Measurements from ENCODE around the gene TEX2.
"Not testable (repeated sequence)": the region's sequence is repeated elsewhere in the genome, so short reads cannot be mapped to it uniquely, and the experiment has no call there.

Gene TEX2

GRCh38 chr17:64200080-64201032 lies 62.7 kb downstream of the TEX2 start:
- H3K36me3 ChIP-seq (ENCODE audit: insufficient read depth, low read length), result no peaks in the 10 kb centered on the region
- peaks cover 33% of the 10 kb centered on the region for H3K4me1 ChIP-seq (ENCODE audit: insufficient read depth, low read length)
- no peak overlapping the region for H3K9ac ChIP-seq (ENCODE audit: low read depth, low read length)
- H3K9me3 ChIP-seq (ENCODE audit: control insufficient read depth, insufficient read depth, low read length), result no peaks in the 10 kb centered on the region

GRCh38 chr17:64198331-64199090 lies 64.5 kb downstream of the TEX2 start:
- Histone ChIP-seq H3K36me3 (ENCODE audit: insufficient read depth, low read length) (no peaks in the 10 kb centered on the region), H3K9me3 (ENCODE audit: control insufficient read depth, insufficient read depth, low read length) (no peaks in the 10 kb centered on the region), H3K9ac (ENCODE audit: low read depth, low read length) (no peak overlapping the region), H3K4me1 (ENCODE audit: insufficient read depth, low read length) (peaks cover 33% of the 10 kb centered on the region)

- peaks cover 21% of the 10 kb centered on the region; the same call in 1 of the 2 replicates for H3K4me1 ChIP-seq (ENCODE audit: insufficient read depth, low read length)
- no peak overlapping the region for H3K9ac ChIP-seq (ENCODE audit: low read depth, low read length)
- H3K36me3 ChIP-seq (ENCODE audit: insufficient read depth, low read length), result no peaks in the 10 kb centered on the region
- no peaks in the 10 kb centered on the region for H3K9me3 ChIP-seq (ENCODE audit: control insufficient read depth, insufficient read depth, low read length)
These were observed 66.5 kb downstream of the TEX2 start for GRCh38 chr17:64196601-64197000.

- Histone ChIP-seq H3K4me1 (ENCODE audit: insufficient read depth, low read length) (peaks cover 9% of the 10 kb centered on the region; the same call in 1 of the 2 replicates), H3K36me3 (ENCODE audit: insufficient read depth, low read length) (no peaks in the 10 kb centered on the region), H3K9me3 (ENCODE audit: control insufficient read depth, insufficient read depth, low read length) (no peaks in the 10 kb centered on the region), H3K9ac (ENCODE audit: low read depth, low read length) (no peak overlapping the region)
These were observed 69.5 kb downstream of the TEX2 start for GRCh38 chr17:64193561-64193960.

- Histone ChIP-seq H3K9ac (ENCODE audit: low read depth, low read length) (no peak overlapping the region), H3K36me3 (ENCODE audit: insufficient read depth, low read length) (no peaks in the 10 kb centered on the region), H3K4me1 (ENCODE audit: insufficient read depth, low read length) (peaks cover 9% of the 10 kb centered on the region; the same call in 1 of the 2 replicates), H3K9me3 (ENCODE audit: control insufficient read depth, insufficient read depth, low read length) (no peaks in the 10 kb centered on the region)
These were observed 70.5 kb downstream of the TEX2 start for GRCh38 chr17:64192589-64192988.

GRCh38 chr17:64190472-64190871 lies 72.6 kb downstream of the TEX2 start:
- Histone ChIP-seq H3K9me3 (ENCODE audit: control insufficient read depth, insufficient read depth, low read length) (no peaks in the 10 kb centered on the region), H3K36me3 (ENCODE audit: insufficient read depth, low read length) (no peaks in the 10 kb centered on the region; the same call in 1 of the 2 replicates), H3K4me1 (ENCODE audit: insufficient read depth, low read length) (no peaks in the 10 kb centered on the region), H3K9ac (ENCODE audit: low read depth, low read length) (no peak overlapping the region)

GRCh38 chr17:64188088-64188487 lies 75.0 kb downstream of the TEX2 start:
- Histone ChIP-seq H3K4me1 (ENCODE audit: insufficient read depth, low read length) (no peaks in the 10 kb centered on the region), H3K9me3 (ENCODE audit: control insufficient read depth, insufficient read depth, low read length) (no peaks in the 10 kb centered on the region), H3K36me3 (ENCODE audit: insufficient read depth, low read length) (no peaks in the 10 kb centered on the region; the same call in 1 of the 2 replicates)

GRCh38 chr17:64187093-64187895 lies 75.8 kb downstream of the TEX2 start:
- H3K36me3 ChIP-seq (ENCODE audit: insufficient read depth, low read length), result no peaks in the 10 kb centered on the region; the same call in 1 of the 2 replicates
- no peaks in the 10 kb centered on the region for H3K9me3 ChIP-seq (ENCODE audit: control insufficient read depth, insufficient read depth, low read length)
- no peak overlapping the region for H3K9ac ChIP-seq (ENCODE audit: low read depth, low read length)
- no peaks in the 10 kb centered on the region for H3K4me1 ChIP-seq (ENCODE audit: insufficient read depth, low read length)

More at GRCh38 chr17:64188088-64188487, 75.0 kb downstream of the TEX2 start:
- no peak overlapping the region for H3K9ac ChIP-seq (ENCODE audit: low read depth, low read length)

GRCh38 chr17:64186171-64187092 lies 76.6 kb downstream of the TEX2 start:
- Histone ChIP-seq H3K36me3 (ENCODE audit: insufficient read depth, low read length) (no peaks in the 10 kb centered on the region; the same call in 1 of the 2 replicates), H3K9me3 (ENCODE audit: control insufficient read depth, insufficient read depth, low read length) (no peaks in the 10 kb centered on the region), H3K4me1 (ENCODE audit: insufficient read depth, low read length) (no peaks in the 10 kb centered on the region), H3K9ac (ENCODE audit: low read depth, low read length) (no peak overlapping the region)

- H3K9me3 ChIP-seq (ENCODE audit: control insufficient read depth, insufficient read depth, low read length); H3K9ac ChIP-seq (ENCODE audit: low read depth, low read length); H3K36me3 ChIP-seq (ENCODE audit: insufficient read depth, low read length); H3K4me1 ChIP-seq (ENCODE audit: insufficient read depth, low read length): not testable (repeated sequence)
These were observed 77.5 kb downstream of the TEX2 start for GRCh38 chr17:64185557-64185956.

GRCh38 chr17:64185101-64185500 lies 78.0 kb downstream of the TEX2 start:
- no peak overlapping the region for H3K9ac ChIP-seq (ENCODE audit: low read depth, low read length)
- H3K9me3 ChIP-seq (ENCODE audit: control insufficient read depth, insufficient read depth, low read length), result no peaks in the 10 kb centered on the region
- no peaks in the 10 kb centered on the region for H3K4me1 ChIP-seq (ENCODE audit: insufficient read depth, low read length)
- H3K36me3 ChIP-seq (ENCODE audit: insufficient read depth, low read length), result no peaks in the 10 kb centered on the region; the same call in 1 of the 2 replicates

GRCh38 chr17:64183815-64184214 lies 79.2 kb downstream of the TEX2 start:
- H3K9me3 ChIP-seq (ENCODE audit: control insufficient read depth, insufficient read depth, low read length), result no peaks in the 10 kb centered on the region

GRCh38 chr17:64182325-64183012 lies 80.6 kb downstream of the TEX2 start:
- Histone ChIP-seq H3K9ac (ENCODE audit: low read depth, low read length) (no peak overlapping the region), H3K4me1 (ENCODE audit: insufficient read depth, low read length) (no peaks in the 10 kb centered on the region), H3K9me3 (ENCODE audit: control insufficient read depth, insufficient read depth, low read length) (no peaks in the 10 kb centered on the region), H3K36me3 (ENCODE audit: insufficient read depth, low read length) (no peaks in the 10 kb centered on the region; the same call in 1 of the 2 replicates)

More at GRCh38 chr17:64183815-64184214, 79.2 kb downstream of the TEX2 start:
- Histone ChIP-seq H3K9ac (ENCODE audit: low read depth, low read length) (no peak overlapping the region), H3K4me1 (ENCODE audit: insufficient read depth, low read length) (no peaks in the 10 kb centered on the region), H3K36me3 (ENCODE audit: insufficient read depth, low read length) (no peaks in the 10 kb centered on the region; the same call in 1 of the 2 replicates)
